GM19023 (cell line): ENCODE results near the gene EPOP.

Experiments used
- ATAC-seq: cut with Tn5 transposase; IDR thresholded peaks from one replicate; pipeline ENCODE4 v1.9.1; 2021; ENCODE audit warnings: mild to moderate bottlenecking, moderate library complexity; ENCODE audit not compliant: unreplicated experiment

Gene EPOP

DNA sequence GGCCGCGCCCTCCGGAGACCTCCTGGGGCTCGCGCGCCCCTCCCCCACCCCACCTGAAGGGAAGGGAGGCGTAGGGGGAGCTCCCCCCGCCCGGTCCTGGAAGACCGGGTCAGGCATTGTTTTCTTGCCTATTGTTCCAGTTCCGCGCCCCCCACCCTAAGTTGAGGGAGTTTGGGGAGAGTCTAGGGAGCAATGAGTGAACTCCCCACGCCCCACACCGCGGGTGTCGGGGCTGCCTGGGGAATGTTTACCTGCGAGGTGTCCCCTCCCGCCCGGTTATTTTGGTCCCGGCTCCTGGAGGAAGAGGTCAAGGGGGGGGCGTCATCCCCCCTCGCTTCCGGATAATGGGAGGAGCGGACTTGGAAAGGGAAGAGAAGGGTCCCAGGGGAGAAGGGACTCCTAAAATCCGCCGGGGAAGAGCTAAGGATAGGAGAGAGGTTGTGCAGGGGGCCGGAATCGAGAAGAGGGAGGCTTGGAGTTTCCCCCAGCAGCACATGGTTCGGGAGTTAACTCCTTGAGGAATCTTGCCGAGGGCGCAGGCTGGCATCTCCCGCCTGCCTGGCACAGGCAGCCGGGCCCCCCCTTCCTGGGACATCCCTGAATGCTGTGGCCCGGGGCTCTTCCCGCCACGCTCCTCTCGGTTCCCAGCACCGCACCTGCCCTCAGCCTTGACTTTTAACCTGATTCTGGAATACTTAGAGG lies 31.2 kb upstream of the EPOP start:
- no peak for ATAC-seq

DNA sequence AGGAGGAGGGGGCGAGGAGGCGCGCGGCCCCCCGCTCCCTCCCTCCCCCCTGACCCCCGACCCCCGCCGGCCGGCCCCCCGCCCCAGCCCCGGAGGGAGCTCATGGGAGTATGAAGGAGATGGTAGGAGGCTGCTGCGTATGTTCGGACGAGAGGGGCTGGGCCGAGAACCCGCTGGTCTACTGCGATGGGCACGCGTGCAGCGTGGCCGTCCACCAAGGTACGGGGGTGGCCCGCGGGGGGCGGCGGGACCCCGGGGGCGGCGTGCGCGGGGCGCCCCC lies 30.7 kb upstream of the EPOP start:
- ATAC-seq, result no peak

DNA sequence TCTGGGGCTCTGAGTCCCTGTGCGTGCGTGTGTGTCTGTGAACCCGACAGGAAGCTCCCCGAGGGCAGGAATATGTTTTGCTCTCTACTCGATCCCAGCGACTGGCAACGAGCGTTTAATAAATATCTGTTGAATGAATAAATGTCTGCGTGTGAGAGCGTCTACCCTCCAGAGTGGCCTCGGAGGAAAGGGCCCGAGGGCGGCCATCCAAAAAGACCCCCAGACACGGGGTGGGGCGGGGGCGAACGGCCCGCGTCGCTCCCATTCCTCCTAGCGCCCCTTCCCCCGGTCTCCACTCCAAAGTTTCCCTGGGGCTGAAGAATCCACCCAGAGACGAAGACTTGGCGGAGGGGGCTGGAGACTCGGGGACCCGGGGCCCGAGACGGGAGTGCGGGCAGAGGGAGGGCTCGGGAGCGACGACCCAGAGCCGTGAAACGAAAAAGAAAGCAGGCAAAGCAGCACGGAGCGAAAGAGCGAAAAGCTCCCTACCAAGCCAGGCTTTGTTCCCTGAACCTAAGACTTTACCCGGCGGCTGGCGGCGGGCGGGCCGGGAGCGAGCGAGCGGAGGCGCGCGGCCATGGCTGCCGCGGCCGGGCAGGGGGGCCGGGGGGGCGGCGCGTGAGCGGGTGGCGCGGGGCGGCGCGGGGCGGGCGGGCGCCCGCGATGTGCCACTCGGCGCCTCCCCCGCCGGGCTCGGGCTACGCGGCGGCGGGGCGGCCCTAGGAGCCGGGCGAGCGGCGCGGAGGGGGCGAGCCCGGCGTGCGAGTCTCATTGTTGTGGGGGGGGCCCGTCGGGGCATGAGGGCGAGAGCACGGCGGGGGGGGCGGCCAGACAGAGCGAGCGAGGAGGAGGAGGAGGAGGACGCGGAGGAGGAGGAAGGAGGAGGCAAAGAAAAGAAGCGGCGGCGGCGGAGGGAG lies 30.1 kb upstream of the EPOP start, which contains the start of gene MLLT6:
Gene MLLT6 (plus strand): TSS at position 668 of the 917 bp plus-strand sequence. CDS start 360 bp downstream, outside the sequence.
- no peak for ATAC-seq

DNA sequence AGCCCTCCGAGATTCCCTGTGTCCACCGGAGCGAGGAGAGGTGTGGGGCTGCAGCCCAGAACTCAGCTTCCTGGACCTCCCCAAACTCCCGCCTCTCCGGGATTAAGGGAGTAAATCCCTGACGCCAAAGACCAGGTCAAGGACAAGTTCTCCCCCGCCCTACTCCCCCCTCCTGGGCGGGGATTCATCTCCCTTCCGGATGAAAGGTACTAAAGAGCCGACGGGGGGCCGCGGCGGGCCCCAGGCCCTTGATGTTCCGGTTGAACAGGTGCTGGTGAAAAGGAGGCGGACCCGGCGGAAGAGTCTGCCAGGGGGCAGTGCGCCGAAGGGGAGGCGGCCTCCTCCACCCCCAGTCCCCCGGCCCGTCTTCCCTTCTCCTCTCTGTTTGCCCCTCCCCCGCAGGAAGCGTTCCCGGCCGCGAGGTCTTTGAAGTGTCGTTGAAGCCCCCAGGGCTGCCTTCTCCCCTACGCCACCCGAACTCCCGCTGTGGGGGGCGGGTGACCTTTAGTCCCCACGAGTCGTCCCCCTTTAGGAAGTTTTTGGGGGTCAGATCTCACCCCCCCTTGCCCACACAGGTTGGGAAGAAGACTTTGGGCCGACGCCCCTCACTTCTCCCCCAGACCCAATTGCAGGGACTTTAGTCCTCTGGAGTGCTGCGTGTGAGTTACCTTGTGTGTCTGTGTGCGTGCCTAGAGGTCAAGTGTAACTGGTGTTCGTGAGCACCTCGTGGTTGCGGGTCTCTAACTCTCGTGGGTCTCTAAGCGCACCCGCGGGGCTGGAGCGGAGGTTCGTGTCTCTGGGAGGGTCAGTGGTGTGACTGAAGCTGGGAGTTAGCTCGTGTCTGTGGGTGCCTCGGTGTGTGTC lies 29.2 kb upstream of the EPOP start:
- ATAC-seq, result peak; percentile 26

- peak; percentile 1 for ATAC-seq
Measured at GRCh38 chr17:38702916-38703741, 28.4 kb upstream of the EPOP start.

- peak; percentile 27 for ATAC-seq
Measured at GRCh38 chr17:38702166-38702915, 27.6 kb upstream of the EPOP start.

GRCh38 chr17:38701504-38702165 lies 26.9 kb upstream of the EPOP start:
- peak; percentile 15 for ATAC-seq

DNA sequence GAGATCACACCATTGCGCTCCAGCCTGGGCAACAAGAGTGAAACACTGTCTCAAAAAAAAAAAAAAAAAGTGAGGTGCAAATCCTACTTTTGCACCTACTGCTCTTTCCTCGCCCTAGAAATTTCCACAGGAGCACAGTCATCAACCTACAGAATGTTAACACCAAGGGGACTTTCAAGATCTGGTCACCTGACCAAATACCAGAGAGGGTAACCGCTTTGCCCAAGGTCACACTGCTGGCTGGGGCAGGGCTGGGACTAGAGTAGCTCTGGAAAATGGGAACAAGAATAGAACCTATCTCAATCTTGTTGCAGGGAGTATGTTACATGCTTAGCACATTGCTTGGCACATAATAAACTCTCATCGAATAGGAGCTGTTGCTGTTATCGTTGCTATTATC lies 24.0 kb upstream of the EPOP start:
- no peak for ATAC-seq

DNA sequence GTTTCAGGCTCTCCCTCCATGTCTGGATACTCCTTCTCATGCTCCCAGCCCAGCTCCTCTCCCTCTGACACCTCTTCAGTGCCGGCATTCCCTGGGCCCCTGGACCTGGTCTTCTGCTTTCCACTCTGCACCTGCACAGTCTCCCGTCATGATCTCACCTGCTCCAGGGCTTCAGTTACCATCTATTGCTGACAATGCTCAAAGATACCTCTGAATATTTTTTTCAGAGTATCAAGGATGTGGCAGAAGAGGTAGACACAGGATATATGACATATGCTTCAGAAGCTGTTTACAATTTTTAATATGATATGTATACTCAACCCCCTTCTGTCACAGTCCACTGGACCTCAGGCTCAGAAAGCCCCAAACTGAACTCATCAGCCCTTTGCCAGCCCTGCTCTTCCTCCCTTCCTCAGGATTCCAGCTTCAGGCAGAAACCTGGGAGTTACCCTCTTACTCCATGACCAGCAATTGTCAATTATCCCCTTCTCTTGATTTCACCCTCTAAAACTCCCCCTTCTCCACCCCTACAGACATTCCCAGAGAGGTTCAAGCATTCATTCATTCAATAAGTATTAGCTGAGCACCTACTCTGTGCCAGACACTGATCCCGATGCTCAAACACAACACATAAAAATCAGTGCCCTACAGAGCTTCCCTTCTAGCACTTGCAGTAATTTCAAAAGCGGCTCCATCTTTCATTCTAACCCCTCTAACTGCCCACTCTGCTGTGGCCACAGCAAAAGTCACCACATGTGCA lies 22.5 kb upstream of the EPOP start:
- ATAC-seq, result no peak

DNA sequence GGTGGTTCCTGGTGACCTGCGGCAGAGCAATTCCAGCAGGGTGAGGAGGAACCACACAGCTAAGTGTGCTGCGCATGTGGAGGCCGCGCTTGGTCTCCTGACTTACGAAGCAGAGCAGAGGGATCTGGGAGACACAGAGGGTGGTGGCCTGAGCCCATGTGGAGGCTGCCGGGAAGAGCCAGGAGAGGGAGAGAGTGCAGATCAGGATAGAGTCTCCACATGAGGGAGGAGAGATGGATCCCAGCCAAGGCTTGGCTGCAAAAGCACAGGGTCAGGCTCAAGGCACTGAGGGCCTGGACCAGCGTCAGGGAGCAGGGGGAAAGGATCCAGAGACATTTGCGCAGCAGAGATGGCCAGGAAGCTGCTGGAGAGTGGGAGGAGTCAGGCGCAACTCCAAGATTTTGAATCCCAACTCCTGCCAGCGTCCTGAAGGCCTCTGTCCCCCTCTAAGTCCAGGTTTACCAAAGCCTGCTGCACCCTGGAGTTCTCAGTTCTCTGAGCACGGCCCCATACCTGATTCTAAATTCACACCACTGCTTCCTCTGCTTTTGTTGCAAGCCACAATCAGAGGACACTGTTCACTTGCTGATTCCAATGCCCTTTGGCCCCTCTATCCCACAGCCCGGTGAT lies 19.1 kb upstream of the EPOP start:
- no peak for ATAC-seq

DNA sequence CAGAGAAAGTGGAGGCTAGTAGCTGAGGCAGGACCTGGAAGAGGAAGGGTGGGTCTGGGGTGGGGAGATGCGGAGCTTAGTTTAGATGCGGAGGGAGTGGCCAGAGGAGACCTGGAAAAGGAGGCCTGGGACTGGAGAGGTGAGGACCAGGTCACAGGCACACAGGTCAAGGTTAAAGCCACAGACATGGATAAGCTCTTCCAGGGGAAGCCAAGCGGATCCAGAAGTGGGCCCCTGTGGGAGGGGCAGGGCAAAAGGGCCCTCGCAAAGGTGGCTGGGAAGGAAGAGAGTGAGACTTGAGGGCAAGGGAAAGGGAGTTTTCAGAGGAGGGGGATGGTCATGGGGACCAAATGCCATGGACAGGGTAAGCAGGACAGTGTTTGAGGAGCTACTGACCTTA lies 16.4 kb upstream of the EPOP start:
- ATAC-seq, result no peak

GRCh38 chr17:38690386-38690785 lies 15.6 kb upstream of the EPOP start:
- ATAC-seq, result no peak

DNA sequence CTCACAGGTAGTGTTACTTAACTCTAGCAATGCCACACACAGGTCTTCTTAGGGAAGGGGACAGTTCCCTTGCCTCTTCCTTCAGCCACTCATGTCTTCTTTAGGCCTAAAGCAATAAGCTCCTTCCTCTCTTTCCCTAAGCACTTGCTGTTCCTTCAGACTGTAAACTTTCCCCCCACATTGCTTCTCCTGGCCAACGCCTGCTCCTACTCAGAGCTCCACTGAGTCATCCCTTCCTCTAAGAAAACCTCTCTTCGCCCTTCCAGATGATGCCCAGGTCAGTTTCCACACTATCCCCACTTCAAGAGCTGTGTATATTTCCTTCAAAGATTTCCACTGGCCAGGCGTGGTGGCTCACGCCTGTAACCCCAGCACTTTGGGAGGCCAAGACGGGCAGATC lies 12.5 kb upstream of the EPOP start:
- no peak for ATAC-seq

DNA sequence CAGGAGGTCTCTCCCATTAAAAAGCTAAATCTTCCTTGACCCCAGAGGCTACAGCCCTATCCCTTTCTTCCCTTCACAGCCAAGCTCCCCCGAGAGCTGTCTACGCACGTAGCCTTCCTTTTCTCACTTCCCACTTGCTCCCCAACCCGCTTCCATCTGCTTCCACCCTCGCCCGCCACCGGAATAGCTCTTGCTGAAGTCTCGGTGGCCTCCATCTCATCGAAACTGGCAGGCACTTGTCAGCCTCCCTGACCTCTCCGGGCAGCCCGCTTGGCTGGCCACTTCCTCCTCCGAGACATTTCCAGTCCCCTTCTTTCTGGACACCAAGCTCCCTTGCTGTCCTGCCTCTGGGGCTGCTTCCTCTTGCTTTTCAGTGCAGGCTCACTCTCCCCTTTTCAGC lies 10.7 kb upstream of the EPOP start:
- ATAC-seq, result no peak

DNA sequence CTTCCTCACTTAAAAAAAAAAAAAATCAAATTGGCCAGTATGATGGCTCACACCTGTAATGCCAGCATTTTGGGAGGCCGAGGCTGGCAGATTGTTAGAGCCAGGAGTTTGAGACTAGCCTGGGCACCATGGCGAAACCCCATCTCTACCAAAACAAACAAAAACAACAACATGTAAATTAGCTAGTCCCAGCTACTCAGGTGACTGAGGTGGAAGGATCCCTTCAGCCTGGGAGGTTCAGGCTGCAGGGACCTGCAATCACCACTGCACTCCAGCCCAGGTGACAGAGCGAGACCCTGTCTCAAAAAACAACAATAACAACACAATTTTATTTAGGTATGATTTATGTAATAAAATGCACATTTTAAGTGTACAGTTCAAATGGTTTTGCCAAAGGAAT lies 6.3 kb upstream of the EPOP start:
- ATAC-seq, result no peak

GRCh38 chr17:38677819-38678218 lies 3.1 kb upstream of the EPOP start:
- no peak for ATAC-seq

GRCh38 chr17:38676706-38677504 lies 2.1 kb upstream of the EPOP start:
- no peak for ATAC-seq
